Superior temporal gyrus (tissue), 1 donor: ENCODE data around the gene SAFB.

ENCODE experiments used
- DNase-seq: peaks from one replicate; pipeline ENCODE4 v3.0.0-alpha.2; 2016; ENCODE audit errors: extremely low spot score

Gene SAFB

GRCh38 chr19:5622465-5623396, at the start of gene SAFB, which contains the start of gene SAFB2:
Gene SAFB, plus strand, starts transcription at chr19:5623083. Its CDS starts 123 bp downstream, at chr19:5623206.
Gene SAFB2, minus strand, starts transcription at chr19:5622776. Its CDS starts 61 bp downstream, at chr19:5622715.
- peak; percentile 99 for DNase-seq

GRCh38 chr19:5575590-5575989, 47.3 kb upstream of the SAFB start:
- DNase-seq: no peak

- peak; percentile 72 for DNase-seq
Observed at GRCh38 chr19:5578097-5578846, 44.6 kb upstream of the SAFB start.

GRCh38 chr19:5579286-5579685, 43.6 kb upstream of the SAFB start:
- DNase-seq: no peak

GRCh38 chr19:5579697-5580096, 43.2 kb upstream of the SAFB start:
- no peak for DNase-seq

DNA sequence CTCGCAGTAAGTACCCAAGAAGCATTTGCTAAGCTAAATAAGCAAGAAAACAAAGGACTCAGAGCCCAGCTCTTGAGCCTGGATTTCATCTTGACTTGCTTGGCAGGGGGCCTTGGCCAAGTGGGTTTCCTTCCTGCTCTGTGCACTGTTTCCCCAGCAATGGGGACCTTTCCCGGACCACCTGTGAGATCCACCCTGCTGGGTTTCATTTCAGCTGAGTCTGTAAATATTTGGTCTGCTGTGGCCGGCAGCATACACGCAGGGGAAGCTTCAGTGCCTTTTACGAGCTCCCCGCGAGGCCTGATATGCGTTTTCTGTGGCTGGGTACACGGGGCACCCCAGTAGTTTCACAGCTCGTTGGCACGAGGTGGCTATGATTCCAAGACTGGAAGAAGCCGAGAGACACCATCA, 42.7 kb upstream of the SAFB start:
- no peak for DNase-seq

DNA sequence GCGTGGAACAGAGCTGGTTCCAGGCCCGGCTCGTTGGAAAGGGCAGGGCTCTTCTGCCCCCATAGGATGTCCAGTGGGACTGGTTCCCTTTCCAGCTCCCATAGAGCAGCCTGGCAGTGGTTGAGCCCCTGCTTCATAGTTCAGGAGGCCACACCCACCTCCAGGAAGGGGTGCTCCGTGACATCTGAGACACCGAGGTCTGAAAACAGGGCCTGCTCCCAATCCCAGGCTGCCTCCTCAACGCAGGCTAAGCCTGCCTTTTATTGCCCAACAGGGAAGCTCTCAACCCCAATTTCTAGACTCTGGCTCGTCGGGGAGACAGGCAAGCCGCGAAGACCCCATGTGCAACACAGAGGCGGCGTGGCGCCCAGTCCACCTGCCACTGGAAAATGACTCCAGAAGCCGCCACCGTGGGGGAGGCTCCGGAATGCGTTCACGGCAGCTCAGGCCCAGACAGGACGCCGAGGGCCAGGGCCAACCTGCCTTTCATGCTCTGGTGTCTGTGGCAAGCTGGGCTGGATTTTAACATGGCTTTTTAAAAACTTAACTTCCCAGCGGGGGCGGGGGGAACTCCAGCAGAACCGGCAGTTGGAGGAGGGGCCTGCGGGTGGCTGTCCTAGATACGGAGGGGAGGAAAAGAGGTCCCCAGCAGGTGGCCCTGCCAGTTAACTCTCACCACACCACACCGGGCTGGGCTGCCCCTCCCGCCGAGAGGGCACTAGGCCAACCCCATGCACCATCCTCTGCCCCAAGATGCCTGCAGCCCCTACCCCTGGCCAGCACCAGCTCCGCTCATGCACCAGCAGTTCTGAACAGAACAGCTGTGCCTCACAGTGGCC, 37.2 kb upstream of the SAFB start:
- DNase-seq: peak; percentile 11

GRCh38 chr19:5586300-5587070, 36.4 kb upstream of the SAFB start:
- DNase-seq: peak; percentile 24

DNA sequence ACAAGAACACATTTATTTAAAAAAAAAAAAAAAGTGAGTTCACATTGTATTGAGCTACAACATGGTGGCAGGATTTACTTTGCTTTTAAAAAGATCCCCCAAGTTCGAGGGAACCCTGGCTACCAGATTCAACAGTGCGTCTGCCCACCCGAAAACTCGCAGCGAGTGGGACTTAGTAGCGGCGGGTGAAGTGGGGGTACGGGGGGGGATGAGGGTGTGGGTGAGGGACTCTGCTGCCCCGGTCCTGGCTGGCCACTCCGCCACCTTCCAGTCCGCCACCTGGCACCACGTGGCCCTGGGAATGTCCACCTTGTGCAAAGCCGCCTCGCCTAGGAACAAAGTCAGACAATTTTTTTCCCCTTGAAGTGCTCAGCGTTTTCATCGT, 35.8 kb upstream of the SAFB start:
- DNase-seq: no peak

DNA sequence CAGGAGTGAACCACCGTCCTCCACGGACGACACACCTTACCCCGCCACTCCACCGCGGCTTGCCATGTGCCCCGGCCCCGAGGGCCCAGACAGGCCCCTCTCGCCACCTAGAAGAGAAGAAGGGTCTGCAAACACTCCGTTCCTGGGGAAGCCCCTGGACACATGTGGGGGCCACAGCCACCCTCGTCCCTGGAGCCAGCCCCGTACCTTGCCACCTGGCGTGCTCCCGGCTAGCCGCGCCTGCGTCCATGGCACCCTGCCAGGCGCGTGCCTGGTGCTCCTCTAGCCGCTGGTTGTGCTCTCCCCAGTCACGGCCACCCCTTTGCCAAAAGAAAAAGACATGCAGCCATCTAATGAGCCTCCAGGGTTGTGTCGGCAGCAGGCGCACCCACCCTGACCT, 35.2 kb upstream of the SAFB start:
- DNase-seq: no peak

- DNase-seq: no peak
Observed at GRCh38 chr19:5588441-5588840, 34.4 kb upstream of the SAFB start.

DNA sequence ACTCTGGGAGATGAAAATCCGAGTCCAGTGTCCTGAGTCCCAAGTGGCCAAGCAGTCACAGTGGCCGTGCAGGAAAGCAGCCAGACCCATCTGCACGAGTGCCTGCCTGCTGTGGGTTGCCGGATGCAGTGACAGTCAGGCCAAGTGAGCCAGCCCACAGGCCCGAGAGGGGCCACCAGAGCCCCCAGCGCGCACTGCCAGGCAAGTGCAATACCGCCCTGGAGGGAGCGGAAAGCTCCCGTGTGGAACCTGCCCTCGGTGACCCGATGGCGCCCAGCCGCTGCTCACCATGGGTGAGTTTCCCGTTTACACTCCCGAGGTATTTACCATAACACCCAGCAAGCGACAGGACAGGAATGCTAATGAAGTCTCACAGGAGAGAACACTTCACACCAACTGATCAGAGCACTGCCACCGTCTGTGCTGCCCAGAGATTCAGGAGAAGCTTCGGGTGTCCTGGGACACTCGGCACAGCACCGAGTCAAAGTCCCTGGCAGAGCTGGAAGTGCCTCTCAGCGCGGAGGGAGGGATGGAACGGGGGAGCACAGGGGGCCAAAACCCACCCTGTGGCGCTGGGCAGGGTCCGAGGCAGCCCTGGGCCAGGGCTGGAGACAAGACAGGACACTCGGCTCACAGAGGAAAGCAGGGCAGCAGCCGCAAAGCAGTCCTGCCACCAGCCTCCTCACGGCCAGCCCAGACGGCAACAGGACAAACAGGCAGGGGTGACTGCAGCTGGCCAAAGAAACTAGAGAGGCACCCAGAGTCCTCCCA, 33.8 kb upstream of the SAFB start:
- DNase-seq: no peak

DNA sequence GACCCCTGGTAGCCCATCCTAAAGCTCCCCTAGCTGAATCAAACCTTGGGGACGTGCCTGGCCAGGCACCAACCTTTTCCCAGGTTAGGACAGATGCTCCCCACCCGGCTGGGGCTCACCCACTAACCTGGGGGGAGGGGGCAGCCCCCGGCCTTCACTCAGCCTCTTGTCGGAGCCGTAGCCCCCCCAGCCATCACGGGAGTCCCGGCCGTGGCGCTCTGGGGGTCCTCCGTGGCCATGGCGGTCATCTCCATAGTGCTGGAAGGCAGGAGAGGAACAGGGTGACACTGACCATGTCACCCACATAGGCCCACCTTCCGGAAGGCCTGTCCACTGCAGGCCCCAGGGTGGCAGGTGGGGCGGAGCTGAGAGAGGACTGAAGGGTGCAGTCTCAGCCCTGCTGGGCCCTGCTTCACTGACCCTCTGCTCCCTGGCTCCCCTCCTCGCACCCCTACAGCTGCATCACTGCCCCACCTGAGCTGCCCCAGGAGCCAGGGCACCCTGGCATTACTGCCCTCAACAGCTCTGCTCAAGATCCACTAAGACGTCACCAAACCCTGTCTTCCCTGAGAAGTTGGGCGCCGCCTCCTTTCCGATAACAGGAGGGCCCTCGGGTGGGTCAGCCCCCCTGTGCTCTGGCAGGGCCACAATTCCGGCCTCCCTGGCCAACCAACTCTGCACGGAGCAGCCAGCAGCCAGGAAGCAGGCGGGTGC, 32.6 kb upstream of the SAFB start:
- DNase-seq: no peak

DNA sequence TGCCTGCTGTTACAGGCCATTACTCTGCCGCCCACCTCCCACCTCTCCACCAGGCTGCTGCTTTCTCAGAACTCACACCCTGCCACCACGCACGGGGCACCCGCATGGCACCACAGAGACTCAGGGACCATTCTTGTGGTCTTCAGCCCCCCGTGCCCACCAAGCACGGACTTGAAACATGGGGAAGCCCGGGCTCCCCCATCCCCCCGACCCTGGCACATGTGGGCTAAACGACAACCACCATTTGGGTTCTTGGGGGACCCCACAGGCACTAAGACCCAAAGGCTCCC, 32.1 kb upstream of the SAFB start:
- DNase-seq: no peak

DNA sequence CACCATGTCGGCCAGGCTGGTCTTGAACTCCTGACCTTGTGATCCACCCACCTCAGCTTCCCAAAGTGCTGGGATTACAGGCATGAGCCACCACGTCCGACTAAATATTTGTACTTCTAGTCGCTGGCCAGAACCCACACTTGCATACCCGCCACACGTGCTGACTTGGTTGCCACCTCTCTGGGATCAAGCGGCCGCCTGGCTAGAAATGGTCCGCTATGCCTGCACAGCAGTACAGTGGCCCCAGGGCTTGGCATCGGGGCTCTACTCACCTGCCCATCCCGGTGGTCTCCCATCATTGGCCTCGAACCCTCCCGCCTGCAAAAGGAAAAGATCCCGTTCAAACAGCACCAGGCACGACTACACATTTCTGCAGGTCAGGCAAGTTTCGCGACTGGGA, 31.4 kb upstream of the SAFB start:
- no peak for DNase-seq

DNA sequence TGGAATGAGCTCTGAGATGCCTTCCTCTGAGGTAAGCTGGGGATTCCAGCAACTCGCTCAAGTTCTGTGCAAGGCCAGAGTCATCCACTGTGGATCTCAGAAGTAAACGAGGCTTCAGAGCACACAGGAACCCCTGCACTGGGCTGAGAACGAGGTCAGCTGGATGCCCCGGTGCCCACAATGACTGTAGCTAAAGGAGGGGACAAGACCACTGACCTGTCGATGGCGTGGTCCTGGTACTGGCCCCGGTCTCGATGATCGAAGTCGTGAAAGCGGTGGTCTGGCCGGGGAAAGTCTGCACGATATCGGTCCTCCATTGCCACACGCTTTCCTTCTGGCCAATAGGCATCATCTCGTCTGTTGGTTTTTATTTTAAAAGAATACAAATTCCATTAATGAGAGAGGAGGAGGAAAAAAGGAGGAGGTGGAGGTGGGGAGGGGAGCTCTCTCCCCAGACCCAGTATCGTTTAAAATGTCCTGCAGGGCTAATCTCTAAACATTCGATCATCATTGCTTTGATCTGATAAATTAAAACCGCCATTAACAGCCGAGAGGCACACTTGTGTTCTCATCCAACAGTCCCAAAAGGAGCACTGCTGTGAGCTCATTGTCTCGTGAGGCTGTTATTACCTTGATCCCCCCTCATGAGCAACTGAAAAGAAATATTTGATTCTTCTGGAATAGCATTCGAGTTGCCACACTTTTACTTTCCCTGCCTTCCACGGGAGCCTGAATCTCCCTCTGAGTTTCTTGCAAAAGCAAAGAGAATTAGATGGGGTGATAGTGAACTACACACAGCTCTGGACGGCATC, 30.1 kb upstream of the SAFB start:
- no peak for DNase-seq

DNA sequence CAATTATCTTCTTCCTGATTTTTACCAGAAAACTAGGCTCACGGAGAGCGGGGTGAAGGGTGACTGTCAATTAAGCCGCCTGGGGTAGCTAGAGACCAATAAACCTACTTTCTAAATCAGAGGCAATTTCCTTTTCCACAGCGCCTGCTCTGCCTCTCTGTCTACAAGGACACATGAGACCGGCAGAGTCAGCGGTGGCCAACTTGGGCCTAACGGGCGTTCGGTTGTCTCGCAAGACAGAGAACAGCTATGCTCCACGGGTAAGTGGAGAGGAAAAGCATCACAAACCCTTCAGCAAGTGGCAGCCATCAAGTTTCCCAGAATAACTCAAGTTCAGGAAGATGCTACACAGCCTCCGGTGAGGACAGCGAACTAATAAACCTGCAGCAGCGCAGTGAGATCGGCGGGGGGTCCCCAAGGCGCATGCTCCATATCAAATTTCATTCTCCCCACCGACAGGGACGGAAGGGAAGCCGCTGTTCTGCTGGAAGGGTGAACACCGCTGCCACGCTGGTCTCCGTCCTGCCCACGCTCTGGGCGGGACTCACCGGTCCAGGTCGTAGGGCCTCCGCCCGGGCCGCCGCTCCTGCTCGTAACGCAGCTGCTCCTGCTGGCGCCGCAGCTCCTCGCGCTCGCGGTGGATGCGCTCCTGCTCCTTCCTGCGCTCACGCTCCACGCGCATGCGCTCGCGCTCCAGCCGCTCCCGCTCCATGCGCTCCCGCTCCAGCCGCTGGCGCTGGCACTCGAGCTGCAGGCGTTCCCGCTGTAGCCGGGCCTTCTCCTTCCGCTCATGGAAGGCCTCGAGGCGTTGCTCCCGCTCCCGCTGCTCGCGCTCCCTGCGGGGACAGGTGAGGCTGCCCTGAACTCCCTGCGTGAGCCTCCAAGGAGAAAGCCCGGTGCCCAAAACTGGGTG, 29.3 kb upstream of the SAFB start:
- no peak for DNase-seq

GRCh38 chr19:5594521-5594950, 28.3 kb upstream of the SAFB start:
- DNase-seq: no peak
